GM12892 (cell line): Measurements from ENCODE around the gene LENEP.

ENCODE experiments used
- POLR2A ChIP-seq: IDR thresholded peaks from 2 replicates; pipeline ENCODE4 v1.6.1; 2011; ENCODE audit warnings: low read depth, low read length, control low read depth
- POLR2AphosphoS5 ChIP-seq: IDR thresholded peaks from 2 replicates; pipeline ENCODE4 v1.6.1; 2011; ENCODE audit warnings: low read depth, low read length, control low read depth
- TAF1 ChIP-seq: IDR thresholded peaks from 2 replicates; pipeline ENCODE4 v1.6.1; 2011; ENCODE audit warnings: low read depth, mild to moderate bottlenecking, control low read depth, low read length, borderline replicate concordance

DNA sequence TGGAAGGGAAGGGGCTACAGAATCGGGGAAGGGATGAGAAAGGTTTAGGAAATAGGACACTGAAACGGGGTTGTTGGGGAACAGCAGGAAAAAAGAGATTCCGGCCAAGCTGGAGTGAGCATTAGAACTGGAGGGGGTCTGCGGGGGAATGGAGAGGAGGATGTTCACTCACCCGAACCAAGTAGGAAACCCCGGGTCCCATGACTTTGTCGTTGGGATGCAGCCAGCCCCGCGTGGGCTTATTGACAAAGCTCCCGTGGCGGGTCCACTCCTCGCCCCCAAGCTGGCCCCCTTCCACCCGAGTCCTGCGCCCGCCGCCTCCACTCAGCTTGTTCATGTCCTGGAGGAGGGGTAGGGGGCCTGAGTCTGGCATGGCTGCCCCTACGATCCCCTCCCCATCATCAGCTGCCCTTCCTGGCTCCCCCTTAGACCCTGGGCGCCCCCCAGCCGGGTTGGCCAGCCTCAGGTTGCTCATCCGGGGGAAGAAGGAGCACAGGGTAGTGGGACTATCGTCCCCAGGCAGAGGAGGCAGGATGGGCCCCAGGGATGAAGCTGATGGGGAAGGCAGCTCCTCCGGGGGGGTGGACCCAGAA, 23.4 kb upstream of the LENEP start:
- TF ChIP-seq TAF1, result no peak
- TF ChIP-seq POLR2A, result no peak
- no peak for TF ChIP-seq POLR2AphosphoS5
